Breast epithelium (tissue), 4 donors: Measurements from ENCODE around the gene MXRA7. TPM values are rescaled to one million over a fixed set of nuclear protein-coding genes. Genes with fewer than 3 reads are reported as not detected.
A peak's percentile ranks its signal among the peaks of the same experiment; 100 is the strongest.
"Not testable (repeated sequence)": the region's sequence is repeated elsewhere in the genome, so short reads cannot be mapped to it uniquely, and the experiment has no call there.

Experiments used
- DNase-seq, 2 donors: peaks; one replicate each; pipeline ENCODE4 v3.0.0-alpha.2; 2019; ENCODE audit warnings: low spot score in 2 of 2
- H3K27ac ChIP-seq, 2 donors: fragments of 200-600 bp; sonication (generic) in 1 of 2; one replicate each; pipeline ENCODE4 v1.5.1; 2016 to 2019; ENCODE audit warnings: mild to moderate bottlenecking in 1 of 2
- H3K27me3 ChIP-seq, 2 donors: fragments of 200-600 bp; sonication (generic) in 1 of 2; one replicate each; pipeline versions ENCODE4 v1.5.1 to v1.6.0; 2017 to 2019; ENCODE audit warnings: control low read depth in 1 of 2, mild to moderate bottlenecking in 1 of 2
- H3K36me3 ChIP-seq: fragments of 200-600 bp; one replicate; pipeline ENCODE4 v1.5.1; 2019
- H3K4me1 ChIP-seq, 2 donors: fragments of 200-600 bp; sonication (generic); one replicate each; pipeline ENCODE4 v1.5.1; 2016 to 2019; ENCODE audit warnings: control low read depth in 1 of 2
- H3K4me3 ChIP-seq, 3 donors: fragments of 200-600 bp; sonication (generic); 1 replicate in 2 of 3; 2 replicates in 1 of 3; pipeline ENCODE4 v1.5.1; 2016 to 2019; ENCODE audit warnings: mild to moderate bottlenecking in 3 of 3, moderate library complexity in 2 of 3
- H3K9me3 ChIP-seq, 2 donors: fragments of 200-600 bp; sonication (generic) in 1 of 2; one replicate each; pipeline ENCODE4 v1.5.1; 2016 to 2019; ENCODE audit warnings: control low read depth in 1 of 2
- CTCF ChIP-seq, 3 donors: fragments of 450-650 bp; IDR thresholded peaks; one replicate each; pipeline ENCODE4 v1.5.1; 2016 to 2017; ENCODE audit warnings: antibody characterized with exemption in 3 of 3, mild to moderate bottlenecking in 3 of 3, moderate library complexity in 3 of 3
- POLR2A ChIP-seq: fragments of 450-650 bp; IDR thresholded peaks from one replicate; pipeline ENCODE4 v1.6.1; 2016; ENCODE audit warnings: antibody characterized with exemption, mild to moderate bottlenecking, moderate library complexity
- POLR2AphosphoS5 ChIP-seq, 3 donors: sonication (generic); formaldehyde crosslinking; IDR thresholded peaks; one replicate each; pipeline ENCODE4 v1.6.1; 2017; ENCODE audit warnings: antibody characterized with exemption in 3 of 3
- intact Hi-C: fragments of 100-400 bp; cut with DNase I; formaldehyde crosslinking; loops from one replicate; pipeline ENCODE4 v1.15.1; 2023; ENCODE audit warnings: low total_unique reads
- total RNA-seq, 3 donors: library from RNA; depleted of rRNA; stranded (reverse); fragments of >200 nt; gene quantifications; one replicate each; pipeline ENCODE4 v1.1.0, GENCODE V29; 2016

Gene MXRA7
- total RNA-seq, 3 donors from 2014 or later = 106 to 242 (median 113) TPM

DNA sequence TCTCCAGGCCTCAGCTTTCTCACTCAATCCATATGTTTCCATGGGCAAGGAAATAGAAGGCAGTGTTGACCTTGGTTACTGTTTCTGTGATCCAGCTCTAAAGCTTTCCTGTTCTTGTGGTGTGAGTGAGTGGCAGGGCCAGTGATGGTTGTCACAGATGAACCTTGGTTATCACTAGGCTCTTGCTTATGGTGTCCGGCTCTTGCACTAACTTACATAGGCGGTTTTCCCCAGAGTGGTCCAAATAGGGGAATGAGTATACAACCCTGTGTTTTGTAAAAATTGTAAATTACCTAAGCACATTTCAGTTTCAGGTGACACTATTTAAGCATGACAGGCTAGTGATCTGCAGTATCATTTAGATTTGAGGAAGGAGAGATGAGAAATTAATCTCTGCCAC is 34.0 kb upstream of the MXRA7 start:
- Histone ChIP-seq H3K27me3 (no peaks in the 10 kb centered on the region), H3K4me1 (no peaks in the 10 kb centered on the region), H3K9me3 (no peaks in the 10 kb centered on the region), H3K36me3 (no peaks in the 10 kb centered on the region), H3K27ac (no peak overlapping the region), H3K4me3 (no peak overlapping the region)
- intact Hi-C loops = no loop called here
- TF ChIP-seq CTCF (IDR thresholded peaks at IDR 0.05) (no peak), POLR2AphosphoS5 (IDR thresholded peaks at IDR 0.05) (no peak), POLR2A (no peak)
- DNase-seq = no peak

DNA sequence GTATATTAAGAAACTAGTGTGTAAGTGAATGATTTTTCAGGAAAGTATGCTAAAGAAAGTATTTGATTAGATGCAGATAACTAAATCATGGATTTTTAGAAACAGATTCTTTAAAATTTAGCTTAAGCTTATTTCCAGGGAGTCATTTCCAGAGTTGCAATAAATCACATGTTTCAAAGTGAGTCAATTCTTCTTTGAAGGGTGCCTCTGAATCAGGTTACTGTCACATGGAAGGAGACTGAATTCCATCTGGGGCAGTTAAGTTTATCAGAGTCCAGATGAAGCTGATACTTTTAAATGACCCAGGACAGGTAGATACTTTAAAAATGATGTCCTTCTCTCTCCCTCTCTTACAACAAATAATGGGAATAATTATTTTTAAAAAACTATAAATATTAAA is 32.2 kb upstream of the MXRA7 start:
- intact Hi-C loops = no loop called here
- H3K9me3 ChIP-seq = no peaks in the 10 kb centered on the region
- DNase-seq = no peak
- no peaks in the 10 kb centered on the region for H3K27me3 ChIP-seq
- H3K4me3 ChIP-seq = no peak overlapping the region
- H3K27ac ChIP-seq = no peak overlapping the region
- no peaks in the 10 kb centered on the region for H3K36me3 ChIP-seq
- H3K4me1 ChIP-seq = peaks cover 0 to 7% of the 10 kb centered on the region in 2 donors
- no peak for TF ChIP-seq POLR2A
- no peak for TF ChIP-seq CTCF (IDR thresholded peaks at IDR 0.05)
- TF ChIP-seq POLR2AphosphoS5 (IDR thresholded peaks at IDR 0.05) = no peak

- intact Hi-C loops = no loop called here
- no peak for DNase-seq
- H3K4me1 ChIP-seq = peaks cover 0 to 7% of the 10 kb centered on the region in 2 donors
- H3K9me3 ChIP-seq = no peaks in the 10 kb centered on the region
- no peak overlapping the region for H3K27ac ChIP-seq
- no peaks in the 10 kb centered on the region for H3K36me3 ChIP-seq
- no peak for TF ChIP-seq CTCF (IDR thresholded peaks at IDR 0.05)
- no peak for TF ChIP-seq POLR2AphosphoS5 (IDR thresholded peaks at IDR 0.05)
- TF ChIP-seq POLR2A = no peak
- no peak overlapping the region for H3K4me3 ChIP-seq
- no peaks in the 10 kb centered on the region for H3K27me3 ChIP-seq
Observed at GRCh38 chr17:76740329-76741118, 29.8 kb upstream of the MXRA7 start.

DNA sequence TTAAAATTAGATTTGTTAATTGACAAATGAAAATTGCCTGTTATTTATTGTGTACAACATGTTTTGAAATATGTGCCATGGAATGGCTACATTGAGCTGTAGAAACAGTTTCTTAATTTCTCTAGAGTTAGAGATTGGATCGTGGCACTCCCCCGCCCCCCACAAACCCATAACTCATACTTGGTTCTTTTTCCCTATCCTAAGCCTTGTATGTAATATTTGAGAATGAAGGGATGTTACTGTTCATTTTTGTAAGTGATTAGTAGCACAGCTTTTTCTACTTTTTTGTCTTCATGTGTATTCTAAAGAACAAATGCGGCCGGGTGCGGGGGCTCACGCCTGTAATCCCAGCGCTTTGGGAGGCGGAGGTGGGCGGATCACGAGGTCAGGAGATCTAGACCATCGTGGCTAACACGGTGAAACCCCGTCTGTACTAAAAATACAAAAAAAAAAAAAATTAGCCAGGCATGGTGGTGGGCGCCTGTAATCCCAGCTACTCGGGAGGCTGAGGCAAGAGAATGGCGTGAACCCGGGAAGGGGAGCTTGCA is 28.9 kb upstream of the MXRA7 start:
- H3K27me3 ChIP-seq, H3K4me1 ChIP-seq, H3K9me3 ChIP-seq, DNase-seq, intact Hi-C loops, H3K36me3 ChIP-seq, H3K4me3 ChIP-seq, H3K27ac ChIP-seq: not testable (repeated sequence)

DNA sequence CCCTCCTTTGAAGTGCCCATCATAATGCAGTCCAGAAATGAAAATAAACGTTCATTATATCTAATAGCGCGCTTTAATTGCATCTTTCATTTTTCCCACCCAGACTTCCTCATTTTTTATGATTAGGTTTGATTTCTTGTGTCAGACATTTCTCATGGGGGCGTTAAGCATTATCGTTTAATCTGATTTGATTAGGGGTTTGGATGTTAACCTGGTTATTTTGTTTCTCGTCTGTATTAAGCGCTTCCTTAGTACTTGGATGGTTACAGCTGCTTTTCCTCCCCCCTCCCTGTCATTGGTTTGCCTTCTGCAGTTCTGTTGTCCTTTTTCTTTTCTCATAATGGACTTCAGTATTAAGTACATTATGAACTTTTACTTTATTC is 27.7 kb upstream of the MXRA7 start:
- no peak for DNase-seq
- no peaks in the 10 kb centered on the region for H3K9me3 ChIP-seq
- H3K27me3 ChIP-seq = no peaks in the 10 kb centered on the region
- H3K27ac ChIP-seq = peak overlapping the region; percentile 98 to 99
- TF ChIP-seq POLR2A (no peak), CTCF (IDR thresholded peaks at IDR 0.05) (no peak), POLR2AphosphoS5 (IDR thresholded peaks at IDR 0.05) (no peak)
- no peaks in the 10 kb centered on the region for H3K36me3 ChIP-seq
- H3K4me1 ChIP-seq = peaks cover 0 to 14% of the 10 kb centered on the region in 2 donors
- intact Hi-C loops = no loop called here
- peak overlapping the region; percentile 93 to 97 (median 96) for H3K4me3 ChIP-seq
